D721Med (cell line): ENCODE results near the gene MAN1A1.

Experiments used
- DNase-seq: peaks from one replicate; pipeline ENCODE4 v3.0.0; 2011; ENCODE audit warnings: low spot score; ENCODE audit not compliant: insufficient read length
- FAIRE-seq: peaks from 2 replicates; lab custom pipeline; 2011; peaks lifted over from hg19 to GRCh38; lab: Jason Lieb, UNC
- CTCF ChIP-seq: IDR thresholded peaks from 2 replicates; pipeline ENCODE4 v1.5.1; 2012; ENCODE audit warnings: mild to moderate bottlenecking, control low read depth; ENCODE audit not compliant: insufficient read depth; ENCODE audit errors: missing control alignments

The MAN1A1 gene

DNA sequence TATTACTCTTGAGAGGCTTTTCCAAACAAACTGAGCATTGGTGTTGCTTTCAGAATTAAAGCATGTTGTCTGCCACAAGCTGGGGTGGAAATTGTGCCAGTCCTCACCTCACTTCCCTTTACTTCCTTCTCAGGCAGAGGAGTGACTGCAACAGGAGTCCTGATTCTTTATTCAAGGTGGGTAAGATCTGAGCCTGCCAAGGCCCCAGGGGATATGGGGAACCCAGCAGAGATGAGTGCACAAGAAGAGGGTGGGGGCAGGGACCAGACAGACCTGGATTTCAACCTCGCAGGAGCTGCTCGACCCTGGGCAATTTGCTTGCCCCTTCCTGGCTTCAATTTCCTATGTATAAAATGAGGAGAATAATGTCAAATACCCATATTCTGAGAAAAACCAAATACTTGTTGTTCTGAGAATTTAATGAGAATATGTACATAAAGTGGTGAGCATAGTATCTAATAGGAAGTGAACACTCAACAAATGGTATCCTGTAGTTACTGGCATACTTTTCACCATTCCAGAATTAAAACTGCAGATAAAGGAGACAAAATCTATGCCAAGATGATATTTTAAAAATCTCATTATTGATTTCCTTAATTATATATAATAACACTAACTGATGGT, 17.8 kb downstream of the MAN1A1 start:
- TF ChIP-seq CTCF: no peak

DNA sequence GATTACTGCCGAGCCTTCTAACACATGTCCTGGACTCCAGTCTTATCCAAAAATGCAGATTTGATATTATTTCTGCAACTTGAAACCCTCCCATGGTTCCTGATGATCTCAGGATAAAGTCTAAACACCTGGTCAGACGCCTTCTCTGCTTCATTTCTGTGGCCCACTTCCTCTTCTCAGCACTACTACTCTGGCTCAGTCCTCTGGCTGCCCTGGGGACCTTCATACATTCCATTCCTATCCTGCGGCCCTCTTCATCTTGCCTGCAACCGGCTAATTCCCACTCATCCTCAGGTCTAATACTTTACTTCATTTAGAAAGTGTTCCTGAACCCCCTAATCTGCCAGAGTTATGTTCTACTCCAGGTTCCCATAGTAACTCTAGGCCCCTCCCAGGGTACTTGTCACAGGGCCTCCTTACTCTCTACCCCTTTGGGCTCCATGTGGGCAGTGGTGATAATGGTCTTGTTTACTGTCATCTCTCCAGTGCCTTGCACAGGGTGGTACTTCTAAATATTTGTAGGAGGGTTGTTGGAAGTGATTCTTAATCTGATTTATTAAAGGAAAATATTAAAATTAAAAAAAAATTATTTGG, 18.9 kb downstream of the MAN1A1 start:
- FAIRE-seq (no peak), DNase-seq (no peak)
- no peak for TF ChIP-seq CTCF

More for the DNA sequence above, 17.8 kb downstream of the MAN1A1 start:
- no peak for FAIRE-seq
- no peak for DNase-seq

DNA sequence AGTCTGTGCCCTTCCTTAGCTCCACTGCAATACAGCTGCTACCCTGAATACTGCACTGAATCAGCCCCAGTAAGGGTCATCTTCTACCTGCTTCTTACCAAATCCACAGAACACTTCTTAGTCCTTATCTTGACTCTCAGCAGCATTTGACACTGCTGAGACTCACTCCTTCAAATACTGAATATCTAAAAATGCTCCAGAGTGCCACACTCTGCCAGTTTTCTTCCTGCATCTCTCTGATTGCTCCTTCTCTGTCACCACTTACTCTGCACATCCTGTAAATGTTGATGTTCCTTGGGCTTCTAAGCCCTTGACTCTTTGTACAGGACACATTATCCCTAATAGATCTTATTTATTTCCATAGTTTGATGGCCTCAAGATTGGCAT, 19.8 kb downstream of the MAN1A1 start:
- no peak for DNase-seq
- TF ChIP-seq CTCF: no peak
- no peak for FAIRE-seq

DNA sequence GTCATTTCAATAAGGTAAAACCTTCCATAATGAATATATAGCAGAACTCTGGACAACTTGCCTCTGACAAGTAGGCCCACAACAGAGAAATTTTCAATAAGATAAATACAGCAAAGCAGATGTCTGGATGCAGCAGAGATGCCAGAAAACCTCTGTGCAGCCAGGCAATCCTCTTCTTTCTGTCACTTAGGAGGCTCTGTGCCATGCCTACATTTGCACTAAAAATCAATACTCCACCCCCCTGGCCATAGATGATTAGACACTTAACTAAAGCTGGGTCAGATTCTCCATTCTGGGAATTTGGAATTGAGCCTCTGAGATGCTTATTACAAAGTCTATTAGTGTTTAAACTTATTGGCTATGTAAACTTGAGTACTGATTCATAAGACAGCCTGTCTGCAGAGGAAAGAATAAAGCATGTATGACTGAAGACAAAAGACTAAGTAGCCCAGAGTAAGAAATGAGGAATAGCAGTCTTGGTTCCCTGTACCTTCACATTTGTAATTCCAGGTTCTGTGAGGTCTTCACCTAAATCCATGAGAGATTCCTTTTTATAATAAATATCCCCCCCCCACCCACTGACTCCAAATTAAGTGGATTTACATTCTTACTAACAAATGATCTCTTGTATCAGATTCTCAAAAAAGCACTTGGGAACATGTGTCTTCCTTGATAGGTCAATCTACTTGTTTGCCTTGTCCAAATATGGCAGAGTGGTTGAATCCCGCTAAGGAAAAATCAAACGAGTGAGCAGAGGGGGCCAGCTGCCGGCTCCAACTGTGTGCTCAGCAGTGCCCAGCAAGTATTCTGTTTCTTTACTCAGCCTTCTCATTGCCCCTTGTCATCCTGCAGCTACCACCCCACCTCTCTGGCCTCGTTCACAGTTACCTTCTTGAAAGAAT, 20.4 kb downstream of the MAN1A1 start:
- FAIRE-seq (no peak), DNase-seq (no peak)
- no peak for TF ChIP-seq CTCF

GRCh38 chr6:119328254-119328653, 21.3 kb downstream of the MAN1A1 start:
- no peak for FAIRE-seq
- TF ChIP-seq CTCF: no peak
- DNase-seq: no peak

DNA sequence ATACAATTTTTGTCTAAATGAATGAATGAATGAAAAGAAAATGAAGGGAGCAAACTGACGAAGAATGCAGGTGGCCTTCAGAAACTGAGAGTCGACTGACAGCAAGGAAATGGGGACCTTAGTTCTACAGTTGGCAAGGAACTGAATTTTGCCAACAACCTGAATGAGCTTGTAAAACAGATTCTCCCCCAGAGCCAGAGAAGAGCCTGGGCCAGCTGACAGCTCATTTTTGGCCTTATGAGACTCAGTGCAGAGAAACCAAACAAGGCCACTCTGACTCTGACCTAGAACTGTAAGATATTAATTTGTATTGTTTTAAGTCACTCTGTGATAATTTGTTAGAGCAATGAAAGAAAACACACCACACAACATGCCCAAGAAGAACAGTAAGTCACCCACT, 21.8 kb downstream of the MAN1A1 start:
- TF ChIP-seq CTCF: no peak
- FAIRE-seq: no peak

More for the DNA sequence above, 21.8 kb downstream of the MAN1A1 start:
- DNase-seq: no peak
